ENCODE data around the gene CLEC9A.
"Not testable (repeated sequence)": the region's sequence is repeated elsewhere in the genome, so short reads cannot be mapped to it uniquely, and the experiment has no call there.

The CLEC9A gene

GRCh38 chr12:10030446-10030845, at the start of gene CLEC9A:
Gene CLEC9A, plus strand, starts transcription at chr12:10030682. Its CDS starts 22,006 bp downstream, at chr12:10052688.
- no peak for DNase-seq

DNA sequence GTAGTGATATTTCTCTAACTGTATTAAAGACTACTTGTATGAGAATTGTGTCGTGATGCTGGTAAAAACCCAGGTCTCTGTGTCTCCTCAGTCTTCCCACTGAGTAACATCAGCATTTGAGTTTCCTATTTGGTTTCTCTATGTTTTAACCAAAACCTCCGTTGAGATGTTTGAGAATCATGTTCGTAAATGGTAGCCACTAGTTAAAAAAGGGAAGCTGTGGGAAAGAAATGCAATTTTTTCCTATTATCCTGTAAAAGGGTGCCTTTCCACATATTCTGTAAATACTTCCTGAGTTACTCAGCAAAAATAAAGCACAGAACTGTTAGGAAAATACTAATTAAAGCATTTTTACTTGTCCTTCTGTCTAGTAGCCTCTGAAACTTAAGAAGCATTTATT, 38.6 kb upstream of the CLEC9A start:
- DNase-seq, result no peak

GRCh38 chr12:9992296-9992695, 38.2 kb upstream of the CLEC9A start:
- DNase-seq, result no peak

GRCh38 chr12:9999016-9999415, 31.5 kb upstream of the CLEC9A start, which contains the start of gene CLEC1B:
Gene CLEC1B, minus strand, starts transcription at chr12:9999121. Its CDS starts 21 bp downstream, at chr12:9999100.
- DNase-seq, result no peak

DNA sequence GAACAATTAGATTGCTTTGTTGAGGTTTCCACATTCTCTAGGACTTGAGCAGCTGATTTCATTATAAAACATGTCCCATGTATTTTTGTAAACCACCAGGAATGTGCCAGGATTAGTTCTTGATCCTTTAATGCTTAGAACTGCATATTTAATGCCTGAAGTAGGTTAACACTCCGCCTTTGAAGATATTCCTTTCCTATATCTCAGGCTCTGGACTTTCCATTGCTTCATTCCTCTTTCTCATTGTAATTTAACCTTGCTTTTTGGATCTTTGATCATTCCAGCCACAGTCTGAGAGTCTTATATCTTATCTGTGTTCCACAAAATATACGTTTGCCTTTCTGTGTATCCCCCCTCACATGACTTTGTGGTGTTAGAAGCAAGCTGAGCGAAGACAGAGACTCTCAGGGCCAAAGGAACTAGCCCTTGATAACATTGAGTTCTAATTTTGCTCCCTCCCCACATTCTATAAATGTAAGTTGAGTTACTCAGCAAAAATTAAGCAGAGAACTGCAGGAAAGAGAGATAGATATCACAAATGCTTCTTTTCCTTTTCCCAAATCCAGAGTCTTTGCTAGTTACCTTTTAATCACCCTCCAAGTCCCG, 29.2 kb upstream of the CLEC9A start:
- no peak for DNase-seq

DNA sequence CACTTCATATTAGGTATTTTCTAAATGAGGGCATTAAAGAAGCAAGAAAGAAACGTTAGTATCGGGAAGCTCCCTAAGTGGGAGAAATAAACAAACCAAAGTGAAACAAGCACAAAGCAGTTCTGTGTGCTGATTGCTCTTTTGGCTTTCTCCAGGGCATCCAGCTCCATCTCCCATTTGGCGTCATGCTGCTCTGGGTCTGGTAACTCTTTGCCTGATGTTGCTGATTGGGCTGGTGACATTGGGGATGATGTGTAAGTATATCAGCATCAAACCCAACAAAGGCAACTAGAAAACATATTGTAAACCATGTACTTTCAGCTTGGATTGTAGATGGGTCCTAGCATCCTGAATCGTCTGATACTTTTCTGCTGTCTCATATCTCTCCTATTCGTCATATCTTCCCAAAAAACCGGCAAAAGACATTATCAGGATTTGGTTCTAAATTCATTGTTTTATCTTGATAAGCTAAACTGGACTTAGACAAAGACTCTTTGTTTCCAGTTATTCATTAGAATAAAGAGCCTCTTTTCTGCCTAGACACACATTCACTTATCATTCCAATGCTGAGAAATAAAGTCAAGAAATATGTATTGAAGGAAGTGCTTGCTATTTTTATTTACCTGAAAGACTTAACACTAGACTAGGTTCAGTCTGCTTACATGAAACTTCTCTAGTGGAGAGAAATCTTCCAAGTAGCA, 17.7 kb upstream of the CLEC9A start:
- DNase-seq, result no peak

DNA sequence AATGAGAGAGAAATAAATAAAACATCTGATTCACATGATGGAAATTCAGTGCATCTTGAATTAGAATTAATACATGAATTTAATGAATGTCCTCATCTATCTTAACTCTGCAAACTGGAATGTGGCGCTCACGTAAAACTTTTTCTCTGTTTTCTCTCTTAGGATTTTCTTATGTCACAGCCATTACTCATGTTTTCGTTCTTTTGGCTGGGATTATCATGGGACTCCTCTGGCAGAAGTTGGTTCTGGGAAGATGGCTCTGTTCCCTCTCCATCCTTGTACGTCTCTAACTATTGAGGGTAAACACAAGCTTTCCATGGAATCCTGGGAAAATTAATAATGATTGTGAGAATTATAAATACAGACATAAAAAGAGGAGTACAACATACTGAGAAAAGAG, 15.0 kb upstream of the CLEC9A start:
- no peak for DNase-seq

- DNase-seq, result no peak
Observed at GRCh38 chr12:10016881-10017280, 13.6 kb upstream of the CLEC9A start.

GRCh38 chr12:10018386-10018785, 12.1 kb upstream of the CLEC9A start:
- no peak for DNase-seq

- no peak for DNase-seq
Observed at GRCh38 chr12:10021342-10021741, 9.1 kb upstream of the CLEC9A start.

- no peak for DNase-seq
Observed at GRCh38 chr12:10025236-10025635, 5.2 kb upstream of the CLEC9A start.

DNA sequence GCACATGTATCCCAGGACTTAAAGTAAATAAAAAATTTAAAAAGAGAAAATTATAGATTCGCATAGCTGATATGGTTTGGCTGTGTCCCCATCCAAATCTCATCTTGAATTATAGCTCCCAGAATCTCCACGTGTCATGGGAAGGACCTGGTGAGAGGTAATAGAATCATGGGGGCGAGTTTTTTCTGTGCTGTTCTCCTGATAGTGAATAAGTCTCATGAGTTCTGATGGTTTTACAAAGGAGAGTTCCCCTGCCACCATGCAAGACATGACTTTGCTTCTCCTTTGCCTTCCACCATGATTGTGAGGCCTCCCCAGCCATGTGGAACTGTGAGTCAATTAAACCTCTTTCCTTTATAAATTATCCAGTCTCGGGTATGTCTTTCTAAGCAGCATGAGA, 3.8 kb upstream of the CLEC9A start:
- DNase-seq, result not testable (repeated sequence)

GRCh38 chr12:10027311-10027710, 3.2 kb upstream of the CLEC9A start:
- no peak for DNase-seq

DNA sequence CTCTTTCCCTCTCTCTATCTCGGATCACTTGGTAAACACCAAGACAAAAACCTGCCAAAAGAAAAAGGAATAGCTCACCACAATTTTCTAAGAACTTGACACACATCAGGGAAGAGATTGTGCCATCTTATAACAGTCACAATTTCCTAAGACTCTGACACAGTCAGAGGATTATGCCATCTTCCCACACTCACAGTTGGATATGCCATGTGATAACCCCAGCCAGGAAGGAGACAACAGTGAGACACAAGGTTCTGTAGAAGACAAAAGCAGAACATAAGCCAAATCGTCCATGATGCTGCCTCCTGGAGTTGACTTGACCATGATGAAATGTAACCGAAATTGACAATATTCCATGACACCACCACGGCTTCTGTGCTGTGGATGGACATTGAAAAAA, 2.8 kb upstream of the CLEC9A start:
- DNase-seq, result no peak

DNA sequence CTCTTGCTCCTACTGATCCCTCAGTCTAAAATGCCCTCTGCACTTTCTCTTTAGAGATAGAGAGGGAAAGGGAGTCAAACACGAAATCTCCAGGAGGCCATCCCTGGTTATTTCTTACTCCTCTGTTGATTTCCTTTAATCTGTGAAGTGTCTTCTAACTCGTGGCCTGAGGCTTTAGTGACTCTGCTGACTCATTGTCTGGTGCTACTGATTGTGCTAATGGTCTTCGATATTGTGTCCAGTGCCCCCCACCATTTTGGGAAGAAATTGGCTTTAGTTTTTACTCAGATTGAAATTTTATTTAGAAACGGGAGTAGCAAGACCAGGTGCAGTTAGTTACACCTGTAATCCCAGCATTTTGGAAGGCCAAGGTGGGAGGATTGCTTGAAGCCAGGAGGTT, 839 bp downstream of the CLEC9A start:
- no peak for DNase-seq

GRCh38 chr12:10031771-10032175, 1.3 kb downstream of the CLEC9A start:
- DNase-seq, result no peak

DNA sequence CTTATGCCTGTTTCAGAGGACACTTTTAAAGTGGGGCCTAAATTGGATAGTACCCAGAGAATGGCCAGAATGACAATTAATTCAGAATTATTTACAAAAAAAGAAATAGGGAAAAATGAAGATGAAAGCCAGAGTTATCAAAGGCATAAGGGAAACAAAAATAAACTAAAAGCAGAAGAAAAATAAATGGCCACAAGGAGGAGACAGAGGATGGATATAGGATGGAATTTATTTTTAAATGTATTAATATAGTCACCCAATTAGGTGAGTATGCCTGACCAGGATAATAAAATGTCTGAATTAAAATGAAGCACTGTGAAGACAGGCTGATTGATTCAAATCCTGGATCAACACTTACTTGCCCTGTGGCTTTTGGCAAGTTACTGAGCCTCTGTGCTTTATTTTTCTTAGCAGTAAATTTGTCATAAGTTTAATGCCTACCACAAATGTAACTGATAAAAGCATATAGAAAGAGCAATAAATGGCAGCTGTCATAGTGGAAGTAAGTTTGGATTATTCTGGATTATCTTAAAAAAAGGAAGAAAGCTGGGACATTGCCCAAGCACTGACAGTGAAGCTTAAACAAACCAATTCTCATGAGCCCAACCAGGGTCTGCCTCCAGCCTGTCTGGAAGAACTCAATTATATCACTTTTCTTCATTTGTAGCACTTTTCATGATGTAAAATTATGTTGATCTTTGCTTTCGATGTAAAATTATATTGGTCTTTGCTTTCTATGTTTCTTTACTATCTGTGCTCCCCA, 3.5 kb downstream of the CLEC9A start:
- DNase-seq, result no peak

GRCh38 chr12:10042167-10042566, 11.7 kb downstream of the CLEC9A start:
- DNase-seq, result no peak

DNA sequence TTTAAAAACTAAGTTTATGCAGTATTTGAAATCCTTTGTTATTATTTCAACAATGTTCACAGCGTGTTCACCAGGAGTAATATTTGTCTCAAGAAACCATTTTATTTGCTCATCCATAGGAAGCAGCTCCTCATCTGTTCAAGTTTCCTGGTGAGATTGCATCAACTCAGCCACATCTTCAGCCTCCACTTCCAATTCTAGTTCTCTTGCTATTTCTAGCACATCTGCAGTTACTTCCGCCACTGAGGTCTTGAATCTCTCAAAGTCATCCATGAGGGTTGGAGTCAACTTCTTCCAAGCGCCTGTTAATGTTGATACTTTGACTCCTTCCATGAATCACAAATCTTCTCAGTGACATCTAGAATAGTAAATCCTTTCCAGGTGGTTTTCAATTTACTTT, 18.0 kb downstream of the CLEC9A start:
- DNase-seq, result no peak

DNA sequence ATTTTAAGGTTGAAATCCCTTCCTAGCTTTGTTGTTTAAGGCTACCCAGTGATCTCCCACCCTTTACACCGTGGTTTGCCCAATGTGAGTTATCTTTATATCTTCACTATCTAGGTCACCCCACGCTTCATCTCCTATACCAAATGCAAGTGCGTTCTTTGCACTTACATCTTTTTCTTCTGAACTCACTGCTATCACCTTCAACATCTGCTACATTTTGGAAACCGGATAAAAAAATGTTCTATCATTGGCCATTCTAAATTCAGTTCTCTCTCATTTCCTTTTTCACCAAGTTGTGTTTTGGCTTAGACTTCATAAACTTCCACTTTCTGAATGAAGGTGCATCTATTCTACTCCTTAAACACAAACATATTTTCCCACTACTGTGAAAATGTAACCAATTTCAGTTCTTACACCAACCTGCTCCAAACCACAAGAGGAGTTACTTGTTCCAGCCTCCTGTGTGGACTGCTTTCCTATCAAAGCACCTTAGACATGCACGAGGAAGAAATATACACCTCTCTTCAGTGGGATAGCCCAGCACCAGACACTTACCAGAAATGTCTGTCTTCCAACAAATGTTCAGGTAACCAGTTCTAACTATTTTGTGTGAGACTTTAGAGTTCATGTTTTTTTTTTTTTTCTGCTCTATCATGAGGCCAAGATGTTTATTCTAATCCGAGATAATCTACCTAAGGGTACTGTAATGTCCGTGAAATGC, 21.9 kb downstream of the CLEC9A start:
- DNase-seq, result no peak

DNA sequence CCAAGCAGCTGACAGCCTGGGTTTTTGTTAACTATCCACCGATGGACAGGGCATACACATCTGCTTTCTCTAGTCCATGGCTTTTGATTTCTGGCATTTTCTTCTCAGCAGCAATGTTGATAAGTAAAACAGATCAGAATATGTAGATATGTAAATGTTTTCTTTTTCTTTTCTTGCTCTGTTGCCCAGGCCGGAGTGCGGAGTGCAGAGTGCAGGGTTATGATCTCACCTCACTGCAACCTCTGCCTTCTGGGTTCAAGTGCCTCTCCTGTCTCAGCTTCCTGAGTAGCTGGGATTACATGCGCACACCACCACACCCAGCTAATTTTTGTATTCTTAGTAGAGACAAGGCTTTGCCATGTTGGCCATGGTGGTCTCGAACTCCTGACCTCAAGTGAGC, 27.9 kb downstream of the CLEC9A start:
- DNase-seq, result no peak

GRCh38 chr12:10065241-10065640, 34.8 kb downstream of the CLEC9A start:
- no peak for DNase-seq

- DNase-seq, result no peak
Observed at GRCh38 chr12:10067264-10067663, 36.8 kb downstream of the CLEC9A start.
